Neural cell (in vitro differentiated cells): ENCODE measurements around the gene R3HDML. TPM values are rescaled to one million over a fixed set of nuclear protein-coding genes. Genes with fewer than 3 reads are reported as not detected.

Source experiments
- H2AFZ ChIP-seq: fragments of 200-600, 300-800 bp; sonication (generic), shearing (Covaris generic); 2 replicates; pipeline ENCODE4 v1.6.0; 2014; ENCODE audit warnings: low read depth, mild to moderate bottlenecking, antibody characterized with exemption, low read length, moderate library complexity
- H3F3A ChIP-seq: fragments of 200-600 bp; shearing (Covaris generic); 2 replicates; pipeline ENCODE4 v1.6.1; 2016; ENCODE audit warnings: mild to moderate bottlenecking, moderate library complexity, mixed read lengths, antibody characterized with exemption, low read length; ENCODE audit not compliant: insufficient read depth, poor library complexity, severe bottlenecking
- H3K27ac ChIP-seq: fragments of 200-600, 300-800 bp; sonication (generic), shearing (Covaris generic); 2 replicates; pipeline ENCODE4 v1.5.1; 2014; ENCODE audit warnings: mild to moderate bottlenecking, low read length, moderate library complexity
- H3K27me3 ChIP-seq: fragments of 300-800, 200-600 bp; sonication (generic), shearing (Covaris generic); 2 replicates; pipeline ENCODE4 v1.6.0; 2014; ENCODE audit warnings: mild to moderate bottlenecking, low read depth, low read length, moderate library complexity; ENCODE audit not compliant: insufficient read depth
- H3K36me3 ChIP-seq: fragments of 300-800, 200-600 bp; sonication (generic), shearing (Covaris generic); 2 replicates; pipeline ENCODE4 v1.5.1; 2014; ENCODE audit warnings: mild to moderate bottlenecking, antibody characterized with exemption, low read length, moderate library complexity; ENCODE audit not compliant: insufficient read depth
- H3K4me2 ChIP-seq: fragments of 300-800, 200-600 bp; sonication (generic), shearing (Covaris generic); 2 replicates; pipeline ENCODE4 v1.6.0; 2014; ENCODE audit warnings: mild to moderate bottlenecking, low read length
- H3K4me3 ChIP-seq: fragments of 300-800, 200-600 bp; sonication (generic), shearing (Covaris generic); 2 replicates; pipeline ENCODE4 v1.5.1; 2014; ENCODE audit warnings: mild to moderate bottlenecking, low read length, moderate library complexity
- H3K79me2 ChIP-seq: fragments of 200-600 bp; shearing (Covaris generic); replicated peaks from 2 replicates; pipeline ENCODE4 v1.6.0; 2014; ENCODE audit warnings: mild to moderate bottlenecking, low read length, moderate library complexity; ENCODE audit not compliant: insufficient read depth
- H3K9ac ChIP-seq: fragments of 300-800, 200-600 bp; sonication (generic), shearing (Covaris generic); 2 replicates; pipeline ENCODE4 v1.6.1; 2016; ENCODE audit warnings: mild to moderate bottlenecking, low read length, mixed read lengths
- H3K9me2 ChIP-seq: fragments of 200-600 bp; shearing (Covaris generic); 2 replicates; pipeline ENCODE4 v1.6.1; 2016; ENCODE audit warnings: mild to moderate bottlenecking, low read length, mixed read lengths; ENCODE audit not compliant: insufficient read depth
- H3K9me3 ChIP-seq: fragments of 200-600, 300-800 bp; sonication (generic), shearing (Covaris generic); 2 replicates; pipeline ENCODE4 v1.6.1; 2016; ENCODE audit warnings: mild to moderate bottlenecking, mixed run types, low read length, moderate library complexity, mixed read lengths
- H4K20me1 ChIP-seq: fragments of 200-600 bp; shearing (Covaris generic); 2 replicates; pipeline ENCODE4 v1.6.1; 2016; ENCODE audit warnings: mild to moderate bottlenecking, mixed run types; ENCODE audit not compliant: insufficient read depth
- CTCF ChIP-seq: fragments of 450-650 bp; IDR thresholded peaks from 2 replicates; pipeline ENCODE4 v1.5.1; 2014; ENCODE audit warnings: antibody characterized with exemption, mild to moderate bottlenecking, moderate library complexity; ENCODE audit not compliant: poor library complexity, severe bottlenecking
- EP300 ChIP-seq: fragments of 450-650 bp; conservative IDR thresholded peaks from 2 replicates; pipeline ENCODE4 v1.6.1; 2014; ENCODE audit warnings: antibody characterized with exemption, mild to moderate bottlenecking, moderate library complexity; ENCODE audit not compliant: poor library complexity, severe bottlenecking
- EZH2 ChIP-seq: fragments of 200-600, 300-800 bp; shearing (Covaris generic), sonication (generic); IDR thresholded peaks from 2 replicates; pipeline ENCODE4 v1.6.1; 2014; ENCODE audit warnings: antibody characterized with exemption, low read length, borderline replicate concordance, mild to moderate bottlenecking; ENCODE audit not compliant: insufficient read depth, poor library complexity, severe bottlenecking
- MXI1 ChIP-seq: fragments of 450-650 bp; conservative IDR thresholded peaks from 2 replicates; pipeline ENCODE4 v1.6.1; 2014; ENCODE audit warnings: antibody characterized with exemption, mild to moderate bottlenecking; ENCODE audit not compliant: poor library complexity, severe bottlenecking
- POLR2AphosphoS5 ChIP-seq: IDR thresholded peaks from 2 replicates; pipeline ENCODE4 v1.6.1; 2012
- RAD21 ChIP-seq: fragments of 450-650 bp; conservative IDR thresholded peaks from 2 replicates; pipeline ENCODE4 v1.6.1; 2014; ENCODE audit warnings: antibody characterized with exemption, mild to moderate bottlenecking, moderate library complexity
- REST ChIP-seq: IDR thresholded peaks from 2 replicates; pipeline ENCODE4 v1.6.1; 2012; ENCODE audit warnings: borderline replicate concordance
- SMC3 ChIP-seq: fragments of 450-650 bp; conservative IDR thresholded peaks from 2 replicates; pipeline ENCODE4 v1.6.1; 2014; ENCODE audit warnings: antibody characterized with exemption, mild to moderate bottlenecking, moderate library complexity; ENCODE audit not compliant: poor library complexity
- TAF1 ChIP-seq: IDR thresholded peaks from 2 replicates; pipeline ENCODE4 v1.6.1; 2012; ENCODE audit warnings: low read depth
- polyA plus RNA-seq: library from polyadenylated mRNA; depleted of rRNA; stranded (reverse); fragments of >200 nt; gene quantifications from 2 replicates; pipeline ENCODE4 v1.2.3, GENCODE V29; 2014

Gene R3HDML
- polyA plus RNA-seq, 1 donor from 2014 or later, result not detected

- no peaks in the 10 kb centered on the region for H3K36me3 ChIP-seq
Observed at GRCh38 chr20:44396369-44397130, 59.7 kb downstream of the R3HDML start.

GRCh38 chr20:44398335-44398734, 61.5 kb downstream of the R3HDML start:
- H3K9ac ChIP-seq, result no peak overlapping the region
- H3K27ac ChIP-seq, result no peak overlapping the region
- no peaks in the 10 kb centered on the region for H3F3A ChIP-seq
- H4K20me1 ChIP-seq, result no peaks in the 10 kb centered on the region
- H3K79me2 ChIP-seq, result no peaks in the 10 kb centered on the region
- H3K9me2 ChIP-seq, result no peaks in the 10 kb centered on the region
- H3K9me3 ChIP-seq, result no peaks in the 10 kb centered on the region
- no peaks in the 10 kb centered on the region for H3K27me3 ChIP-seq
- no peak overlapping the region for H3K4me3 ChIP-seq
- TF ChIP-seq EZH2 (no peak), EP300 (no peak), TAF1 (no peak), MXI1 (no peak), SMC3 (no peak), REST (no peak)
- no peaks in the 10 kb centered on the region for H3K36me3 ChIP-seq
- H3K4me2 ChIP-seq, result no peak overlapping the region
- no peak overlapping the region for H2AFZ ChIP-seq

More at GRCh38 chr20:44396369-44397130, 59.7 kb downstream of the R3HDML start:
- Histone ChIP-seq H2AFZ (no peak overlapping the region), H3K9me3 (no peaks in the 10 kb centered on the region), H3K4me2 (no peak overlapping the region), H3K79me2 (no peaks in the 10 kb centered on the region), H3K27ac (no peak overlapping the region), H3K27me3 (no peaks in the 10 kb centered on the region), H3K4me3 (no peak overlapping the region), H3K9me2 (no peaks in the 10 kb centered on the region), H3K9ac (no peak overlapping the region), H4K20me1 (no peaks in the 10 kb centered on the region), H3F3A (no peaks in the 10 kb centered on the region)
- no peak for TF ChIP-seq SMC3
- TF ChIP-seq EZH2, result no peak
- no peak for TF ChIP-seq MXI1
- no peak for TF ChIP-seq RAD21
- TF ChIP-seq EP300, result no peak
- no peak for TF ChIP-seq TAF1
- TF ChIP-seq POLR2AphosphoS5, result no peak
- no peak for TF ChIP-seq REST
- no peak for TF ChIP-seq CTCF
